BJ (cell line): ENCODE data around the gene AP3B2. TPM values are rescaled to one million over a fixed set of nuclear protein-coding genes. Genes with fewer than 3 reads are reported as not detected.

Experiments
- CTCF ChIA-PET: fragments of 350-600 bp; formaldehyde crosslinking; extraction: SDS; loops from one replicate; lab custom pipeline; 2021; ENCODE audit warnings: antibody characterized with exemption, inconsistent platforms; lab: Yijun Ruan, JAX
- POLR2A ChIA-PET: fragments of 300-600 bp; sonication (Branson Sonifier 250); formaldehyde crosslinking; extraction: SDS; loops from one replicate; lab custom pipeline; 2021; ENCODE audit warnings: antibody characterized with exemption; lab: Charles Lee
- DNase-seq: peaks from one replicate; pipeline ENCODE4 v3.0.0-alpha.2; 2011; ENCODE audit warnings: low read depth
- H3K27me3 ChIP-seq: 2 replicates; pipeline ENCODE4 v1.6.0; 2011; ENCODE audit warnings: low read length; ENCODE audit not compliant: control insufficient read depth, insufficient read depth
- H3K36me3 ChIP-seq: 2 replicates; pipeline ENCODE4 v1.5.1; 2011; ENCODE audit warnings: low read length; ENCODE audit not compliant: control insufficient read depth, insufficient read depth
- H3K4me3 ChIP-seq: 2 replicates; pipeline ENCODE4 v1.5.1; 2011; ENCODE audit warnings: low read depth, mild to moderate bottlenecking, control low read depth, low read length
- CTCF ChIP-seq: IDR thresholded peaks from 2 replicates; pipeline ENCODE4 v1.5.1; 2011; ENCODE audit warnings: low read depth, mild to moderate bottlenecking, control low read depth, inconsistent platforms, low read length, moderate library complexity; ENCODE audit not compliant: insufficient read depth
- polyA plus RNA-seq: library from polyadenylated mRNA; depleted of rRNA; stranded (reverse); fragments of >200 nt; gene quantifications from 2 replicates; pipeline ENCODE4 v1.2.3, GENCODE V29; 2011

Gene AP3B2
- polyA plus RNA-seq, 1 experiment, result 0.54 TPM

GRCh38 chr15:82660378-82660777 is 49.3 kb downstream of the AP3B2 start:
- Histone ChIP-seq H3K27me3 (no peaks in the 10 kb centered on the region), H3K4me3 (no peak overlapping the region), H3K36me3 (no peaks in the 10 kb centered on the region)
- no peak for DNase-seq
- ChIA-PET POLR2A (no interaction called here), CTCF (no interaction called here)
- no peak for TF ChIP-seq CTCF

DNA sequence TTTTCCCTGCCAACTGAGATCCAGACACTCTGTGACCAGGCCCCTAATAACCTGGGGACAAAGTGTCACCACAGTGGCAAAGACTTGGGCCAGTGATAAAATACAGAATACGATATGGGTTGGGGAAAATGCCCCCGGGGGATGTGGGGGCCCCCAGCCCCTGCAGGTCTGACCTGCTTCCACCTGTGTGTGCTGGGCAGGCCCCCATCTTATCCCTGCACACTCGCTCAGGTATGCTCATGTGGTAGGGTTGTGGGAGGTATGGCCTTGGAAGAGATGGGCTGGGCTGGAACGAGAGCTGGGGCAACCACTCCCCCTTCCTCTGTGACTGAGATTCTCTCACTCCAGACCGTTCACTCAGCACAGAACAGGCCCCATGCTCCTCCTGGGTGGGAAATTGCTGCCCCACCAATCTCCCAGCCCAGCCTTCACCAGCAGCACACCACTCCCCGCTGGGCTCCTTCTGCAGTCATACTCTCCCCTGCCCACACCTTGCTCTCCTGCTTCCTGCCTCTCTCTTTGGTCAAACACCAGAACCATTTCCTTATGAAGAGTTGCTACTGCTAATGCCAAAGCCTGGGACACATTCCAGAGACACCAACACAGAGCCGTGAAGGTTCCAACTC is 52.9 kb downstream of the AP3B2 start:
- DNase-seq, result no peak
- H3K36me3 ChIP-seq, result no peaks in the 10 kb centered on the region
- CTCF ChIA-PET, result no interaction called here
- H3K27me3 ChIP-seq, result no peaks in the 10 kb centered on the region
- H3K4me3 ChIP-seq, result no peak overlapping the region
- POLR2A ChIA-PET, result no interaction called here
- no peak for TF ChIP-seq CTCF

DNA sequence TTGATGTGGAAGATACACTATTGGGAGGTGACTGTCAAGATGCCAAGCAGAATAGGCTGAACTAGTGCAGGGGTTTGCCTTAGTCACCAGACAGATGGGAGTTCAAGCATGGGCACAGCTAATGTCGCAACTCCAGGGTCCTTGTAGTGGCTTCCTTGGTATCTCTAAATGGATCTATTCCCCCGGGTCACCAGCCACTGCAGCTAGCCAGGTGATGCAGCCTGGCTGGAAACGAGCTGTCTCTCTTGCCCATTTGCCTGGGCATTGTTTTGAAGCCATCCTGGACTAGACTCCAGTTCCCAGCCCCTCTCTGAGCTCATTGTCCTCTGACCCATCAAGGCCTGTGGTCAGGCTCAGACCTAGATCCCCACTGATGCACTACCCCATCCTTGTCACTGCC is 54.1 kb downstream of the AP3B2 start:
- ChIA-PET CTCF (no interaction called here), POLR2A (no interaction called here)
- Histone ChIP-seq H3K4me3 (no peak overlapping the region), H3K36me3 (no peaks in the 10 kb centered on the region), H3K27me3 (no peaks in the 10 kb centered on the region)
- no peak for DNase-seq
- no peak for TF ChIP-seq CTCF

DNA sequence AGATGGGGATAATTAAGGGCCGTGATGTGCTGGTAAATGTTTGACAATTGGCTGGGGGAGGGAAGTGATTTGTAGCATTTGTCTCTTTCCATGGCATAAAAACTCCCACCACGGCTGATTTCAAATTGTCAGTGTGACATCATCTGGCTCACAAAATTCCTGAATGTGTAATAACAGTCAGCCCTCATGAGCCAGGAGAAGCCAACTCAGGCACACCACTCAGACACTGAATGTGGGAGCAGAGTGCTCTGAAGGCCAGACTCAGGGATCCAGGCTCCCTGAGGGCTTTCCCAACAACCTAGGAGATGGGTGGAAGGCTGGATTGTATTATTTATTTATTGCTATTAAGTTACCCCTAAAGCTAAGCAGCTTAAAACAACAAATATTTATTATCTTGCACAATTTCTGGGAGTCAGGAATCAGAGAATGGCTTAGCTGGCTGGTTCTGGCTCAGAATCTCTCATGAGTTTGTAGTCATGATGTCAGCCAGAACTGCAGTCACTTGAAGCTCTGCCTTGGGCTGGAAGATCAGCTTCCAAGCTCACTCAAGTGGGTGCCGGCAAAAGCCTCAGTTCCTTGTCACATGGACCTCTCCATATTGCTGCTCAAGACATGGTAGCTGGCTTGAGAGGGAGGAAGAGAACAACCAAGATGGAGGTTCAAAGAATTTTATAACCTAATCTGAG is 56.0 kb downstream of the AP3B2 start:
- DNase-seq, result no peak
- POLR2A ChIA-PET, result no interaction called here
- CTCF ChIA-PET, result no interaction called here

GRCh38 chr15:82651708-82652107 is 58.0 kb downstream of the AP3B2 start:
- H3K27me3 ChIP-seq, result peaks cover 8% of the 10 kb centered on the region
- DNase-seq, result no peak
- no peaks in the 10 kb centered on the region for H3K36me3 ChIP-seq
- POLR2A ChIA-PET, result no interaction called here
- no peak for TF ChIP-seq CTCF
- CTCF ChIA-PET, result no interaction called here
- H3K4me3 ChIP-seq, result no peak overlapping the region

More for the DNA sequence above, 56.0 kb downstream of the AP3B2 start:
- H3K36me3 ChIP-seq, result no peaks in the 10 kb centered on the region
- H3K4me3 ChIP-seq, result no peak overlapping the region
- peaks cover 4% of the 10 kb centered on the region for H3K27me3 ChIP-seq
- TF ChIP-seq CTCF, result no peak
